Epidermal melanocyte (primary cell): ENCODE results near the gene ENGASE.
A peak's percentile ranks its signal among the peaks of the same experiment; 100 is the strongest.
"Not testable (repeated sequence)": the region's sequence is repeated elsewhere in the genome, so short reads cannot be mapped to it uniquely, and the experiment has no call there.

Experiments
- DNase-seq: peaks from one replicate; pipeline ENCODE4 v3.0.0; 2011; ENCODE audit warnings: low spot score; ENCODE audit not compliant: insufficient read length

Gene ENGASE

GRCh38 chr17:79052131-79052530 lies 22.5 kb upstream of the ENGASE start:
- no peak for DNase-seq

GRCh38 chr17:79053251-79053925 lies 21.2 kb upstream of the ENGASE start:
- no peak for DNase-seq

- DNase-seq, result no peak
Measured at GRCh38 chr17:79054200-79054960, 20.2 kb upstream of the ENGASE start.

GRCh38 chr17:79055197-79055596 lies 19.4 kb upstream of the ENGASE start:
- DNase-seq, result no peak

DNA sequence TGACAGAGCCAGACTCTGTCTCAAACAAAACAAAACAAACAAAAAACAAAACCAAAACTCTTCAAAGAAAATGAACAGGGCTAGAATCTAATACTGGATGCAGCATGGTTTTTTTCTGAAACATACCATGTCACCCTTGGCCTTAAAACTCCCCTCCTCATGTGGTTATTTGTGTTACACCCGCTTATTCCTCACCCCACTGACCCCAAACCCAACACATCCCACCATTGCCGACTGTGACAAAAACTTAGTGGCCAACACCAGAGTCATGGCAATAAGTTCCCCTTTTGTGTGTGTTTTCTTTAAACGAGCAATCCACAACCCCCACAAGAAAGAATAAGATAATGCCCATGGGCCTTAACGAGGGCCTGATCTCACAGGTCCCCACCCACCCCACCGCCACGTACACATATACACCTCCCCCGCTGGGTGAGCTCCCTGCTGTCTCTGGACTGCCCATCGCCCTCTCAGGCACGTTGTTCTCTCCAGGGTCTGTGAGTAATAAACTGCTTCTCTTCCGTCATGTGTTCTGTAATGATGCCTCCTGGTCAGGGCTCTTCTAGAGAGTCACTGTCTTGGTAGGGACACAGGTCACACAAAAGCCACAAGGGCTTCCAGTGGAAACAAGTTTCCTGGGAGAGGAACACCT lies 16.8 kb upstream of the ENGASE start:
- no peak for DNase-seq

GRCh38 chr17:79062691-79063090 lies 11.9 kb upstream of the ENGASE start:
- no peak for DNase-seq

GRCh38 chr17:79064026-79064425 lies 10.6 kb upstream of the ENGASE start:
- DNase-seq, result no peak

- DNase-seq, result no peak
Measured at GRCh38 chr17:79065105-79065670, 9.4 kb upstream of the ENGASE start.

DNA sequence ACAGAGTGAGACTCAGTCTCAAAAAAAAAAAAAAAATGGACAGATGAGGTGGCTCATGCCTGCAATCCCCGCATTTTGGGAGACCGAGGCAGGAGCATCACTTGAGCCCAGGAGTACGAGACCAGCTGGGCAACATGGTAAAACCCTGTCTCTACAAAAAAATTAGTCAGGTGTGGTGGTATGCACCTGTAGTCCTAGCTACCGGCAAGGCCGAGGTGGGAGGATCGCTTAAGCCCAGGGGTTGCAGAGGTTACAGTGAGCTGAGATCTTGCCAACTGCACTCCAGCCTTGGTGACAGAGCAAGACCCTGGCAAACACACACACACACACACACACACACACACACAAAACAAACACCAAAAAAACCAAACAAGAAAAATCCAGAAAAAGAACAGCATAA lies 7.7 kb upstream of the ENGASE start:
- DNase-seq, result no peak

GRCh38 chr17:79070266-79070880 lies 4.3 kb upstream of the ENGASE start:
- no peak for DNase-seq

DNA sequence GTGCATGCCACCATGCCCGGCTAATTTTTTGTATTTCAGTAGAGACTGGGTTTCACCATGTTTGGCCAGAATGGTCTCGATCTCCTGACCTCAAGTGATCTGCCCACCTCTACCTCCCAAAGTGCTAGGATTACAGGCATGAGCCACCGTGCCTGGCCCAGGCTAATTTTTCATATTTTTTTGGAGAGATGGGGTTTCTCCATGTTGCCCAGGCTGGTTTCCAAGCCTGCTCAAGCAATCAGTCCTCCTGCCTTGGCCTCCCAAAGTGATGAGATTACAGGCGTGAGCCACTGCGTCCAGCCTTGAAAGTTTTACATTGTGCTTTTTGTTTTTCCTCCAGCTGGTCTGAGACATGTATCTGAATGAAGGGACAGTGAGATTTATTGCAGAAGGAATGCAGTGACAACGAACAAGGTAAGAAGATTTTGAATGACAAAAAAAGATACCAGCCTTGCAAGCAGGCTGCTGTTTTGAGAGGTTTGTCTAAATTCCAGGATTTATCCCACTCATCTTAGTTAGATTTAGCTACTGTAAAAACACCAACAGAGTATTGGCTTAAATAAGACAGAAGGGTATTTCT lies 3.4 kb upstream of the ENGASE start:
- DNase-seq, result no peak

- DNase-seq, result no peak
Measured at GRCh38 chr17:79072544-79072943, 2.1 kb upstream of the ENGASE start.

DNA sequence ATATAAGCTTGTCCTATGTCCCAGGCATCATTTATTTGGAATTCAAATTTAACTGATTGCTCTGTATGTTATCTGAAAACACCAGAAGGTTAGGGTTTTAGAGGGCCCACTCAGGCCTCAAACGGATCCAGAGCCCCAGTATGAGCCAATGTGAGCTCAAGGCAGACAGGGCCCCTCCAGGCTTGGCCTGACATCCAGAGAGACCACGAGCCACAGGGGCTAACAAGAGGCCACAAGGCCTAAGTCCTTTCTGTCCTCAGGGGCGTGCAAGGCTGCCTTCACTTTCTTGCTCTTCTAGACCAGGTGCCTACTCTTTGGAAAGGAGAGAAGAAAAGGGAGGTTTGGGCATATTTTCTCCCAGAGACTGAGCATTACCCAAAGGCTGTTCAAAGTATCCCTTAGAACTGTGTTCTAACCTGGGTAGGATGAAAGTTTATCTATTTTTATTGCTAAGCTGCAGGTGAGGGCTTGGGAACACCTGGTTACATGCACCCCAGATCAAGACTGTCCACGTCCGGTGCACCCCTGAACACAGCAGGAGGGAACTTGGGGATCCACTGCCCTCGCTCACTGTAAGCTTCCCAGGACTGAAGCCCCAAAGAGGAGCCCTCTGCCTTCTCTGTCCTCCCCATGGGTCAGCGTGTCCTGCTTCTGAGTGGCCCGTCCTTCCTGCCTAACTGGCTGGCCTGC lies 1.5 kb upstream of the ENGASE start:
- DNase-seq, result no peak

DNA sequence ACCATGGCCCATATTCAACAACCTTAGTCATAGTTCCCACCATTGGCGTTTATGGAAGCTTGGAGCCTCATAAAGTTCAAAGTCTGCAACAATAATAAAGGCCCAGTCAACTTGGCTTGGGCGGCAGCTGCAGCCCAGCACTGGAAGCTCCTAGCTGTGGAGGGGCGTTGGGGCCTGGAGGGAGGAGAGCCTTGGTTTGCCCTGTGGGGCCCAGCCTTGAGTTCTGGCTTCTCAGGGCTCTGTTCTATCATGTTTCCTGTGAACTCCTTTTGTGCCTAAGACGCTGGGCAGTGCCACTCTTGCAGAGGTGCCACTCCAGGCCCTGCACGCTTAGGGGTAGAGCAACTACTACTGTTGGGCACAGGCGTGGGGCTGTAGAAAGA lies 927 bp upstream of the ENGASE start:
- DNase-seq, result no peak

DNA sequence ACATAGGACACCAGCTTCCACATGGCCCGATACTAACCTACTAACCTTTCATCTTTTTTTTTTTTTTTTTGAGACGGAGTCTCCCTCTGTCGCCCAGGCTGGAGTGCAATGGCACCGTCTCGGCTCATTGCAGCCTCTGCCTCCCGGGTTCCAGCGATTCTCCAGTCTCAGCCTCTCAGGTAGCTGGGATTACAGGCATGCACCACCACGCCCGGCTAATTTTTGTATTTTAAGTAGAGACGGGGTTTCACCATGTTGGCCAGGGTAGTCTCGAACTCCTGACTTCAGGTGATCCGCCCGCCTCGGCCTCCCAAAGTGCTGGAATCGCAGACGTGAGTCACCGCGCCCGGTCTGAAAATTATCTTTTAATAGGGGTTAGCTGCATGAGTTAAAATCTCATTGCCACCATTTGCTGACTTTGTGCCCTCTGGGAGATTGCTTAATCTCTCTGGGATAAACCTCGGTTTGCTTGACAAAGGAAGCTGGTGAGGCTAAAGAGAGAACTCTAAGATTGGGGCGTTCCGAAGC lies 439 bp upstream of the ENGASE start:
- DNase-seq, result not testable (repeated sequence)

DNA sequence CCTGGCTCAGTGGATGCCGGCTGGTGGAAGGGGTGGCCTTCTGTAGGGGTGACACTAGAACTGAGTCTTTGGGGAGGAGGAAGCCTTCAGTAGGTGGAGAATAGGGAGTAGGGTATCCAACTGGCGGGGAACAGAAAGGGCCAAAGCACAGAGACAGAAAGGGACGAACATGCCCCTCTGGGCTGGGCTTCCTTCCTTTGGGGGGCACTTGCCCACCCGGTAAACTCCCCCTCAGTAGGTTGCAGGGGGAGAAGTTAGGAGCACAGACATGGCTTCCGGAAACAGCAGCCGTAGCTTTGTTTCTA lies 774 bp downstream of the ENGASE start:
- no peak for DNase-seq

DNA sequence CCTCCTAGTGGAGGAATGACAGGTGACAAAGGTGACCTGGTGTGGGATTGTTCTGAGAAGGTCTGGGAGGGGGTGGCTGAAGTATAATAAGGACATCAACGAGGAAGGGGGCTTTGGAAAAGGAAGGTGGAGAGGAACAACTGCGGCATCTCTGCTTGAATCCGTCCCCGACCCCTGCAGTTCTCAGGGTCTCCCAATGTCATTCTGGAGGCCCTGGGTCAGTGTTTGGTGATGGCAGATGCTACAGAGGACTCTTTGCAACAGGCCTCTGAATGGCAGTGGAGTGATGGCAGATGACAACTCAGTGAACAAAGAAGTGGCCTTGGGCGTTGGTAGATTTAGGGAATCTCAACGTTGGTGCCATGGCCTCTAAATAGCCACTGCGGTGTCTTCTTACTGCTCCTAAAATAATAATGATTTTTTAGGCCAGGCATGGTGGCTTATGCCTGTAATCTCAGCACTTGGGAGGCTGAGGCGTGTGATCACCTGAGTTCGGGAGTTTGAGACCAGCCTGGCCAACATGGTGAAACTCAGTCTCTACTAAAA lies 1.3 kb downstream of the ENGASE start:
- DNase-seq, result peak; percentile 2

DNA sequence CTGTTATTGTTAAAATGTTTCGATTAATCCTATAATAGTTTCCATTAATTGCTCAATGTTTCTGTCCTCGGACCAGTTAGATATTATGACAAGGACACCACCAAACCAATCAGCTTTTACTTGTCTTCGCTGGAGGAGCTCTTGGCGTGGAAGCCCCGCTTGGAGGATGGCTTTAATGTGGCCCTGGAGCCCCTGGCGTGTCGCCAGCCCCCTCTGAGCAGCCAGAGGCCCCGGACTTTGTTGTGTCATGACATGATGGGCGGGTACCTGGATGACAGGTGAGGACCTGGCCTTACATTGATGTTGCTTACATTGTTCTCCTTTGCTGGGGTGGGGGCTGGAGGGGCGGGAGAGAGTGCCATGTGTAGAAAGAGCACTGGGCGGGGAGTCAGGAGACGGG lies 3.0 kb downstream of the ENGASE start:
- DNase-seq, result no peak

DNA sequence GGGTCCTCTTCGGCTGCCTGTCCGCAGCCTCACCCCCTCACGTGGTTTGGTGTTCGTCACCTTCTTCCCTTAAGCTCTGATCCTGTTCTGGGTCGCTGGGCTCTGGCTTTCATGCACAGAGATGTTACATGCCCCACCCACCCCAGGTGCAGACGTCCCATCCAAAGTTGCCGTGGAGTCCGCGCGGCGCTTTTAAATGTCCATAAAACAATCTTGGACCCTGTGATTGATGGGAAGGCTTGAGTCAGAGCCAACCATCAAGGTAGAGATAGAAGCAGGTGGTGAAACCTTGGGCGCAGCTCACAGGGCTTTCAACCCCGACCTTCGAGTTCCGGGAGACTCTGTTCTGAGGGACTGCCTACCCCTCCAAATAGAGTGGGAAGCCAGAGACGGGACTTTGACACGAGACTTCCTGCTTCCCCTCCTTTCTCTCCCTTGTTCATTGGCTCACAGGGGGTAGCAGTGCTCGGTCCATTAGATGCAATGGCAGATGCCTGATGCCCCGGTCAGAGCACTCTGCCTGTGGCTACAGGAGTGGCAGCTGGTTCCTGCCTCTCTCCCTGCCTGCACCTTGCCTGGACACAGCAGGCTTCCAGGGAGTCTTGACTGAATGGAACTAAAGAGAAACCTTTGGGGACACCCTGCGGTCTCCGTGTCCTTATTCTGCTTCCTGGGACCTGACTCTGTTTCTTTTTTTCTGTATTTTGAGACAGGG lies 4.0 kb downstream of the ENGASE start:
- DNase-seq, result peak; percentile 4
